ENCODE results near the gene SPTLC1. TPM values are rescaled to one million over a fixed set of nuclear protein-coding genes. Genes with fewer than 3 reads are reported as not detected.
"Not testable (repeated sequence)": the region's sequence is repeated elsewhere in the genome, so short reads cannot be mapped to it uniquely, and the experiment has no call there.

The SPTLC1 gene
- total RNA-seq, 4 donors from 2014 or later = 105 to 115 (median 109) TPM

DNA sequence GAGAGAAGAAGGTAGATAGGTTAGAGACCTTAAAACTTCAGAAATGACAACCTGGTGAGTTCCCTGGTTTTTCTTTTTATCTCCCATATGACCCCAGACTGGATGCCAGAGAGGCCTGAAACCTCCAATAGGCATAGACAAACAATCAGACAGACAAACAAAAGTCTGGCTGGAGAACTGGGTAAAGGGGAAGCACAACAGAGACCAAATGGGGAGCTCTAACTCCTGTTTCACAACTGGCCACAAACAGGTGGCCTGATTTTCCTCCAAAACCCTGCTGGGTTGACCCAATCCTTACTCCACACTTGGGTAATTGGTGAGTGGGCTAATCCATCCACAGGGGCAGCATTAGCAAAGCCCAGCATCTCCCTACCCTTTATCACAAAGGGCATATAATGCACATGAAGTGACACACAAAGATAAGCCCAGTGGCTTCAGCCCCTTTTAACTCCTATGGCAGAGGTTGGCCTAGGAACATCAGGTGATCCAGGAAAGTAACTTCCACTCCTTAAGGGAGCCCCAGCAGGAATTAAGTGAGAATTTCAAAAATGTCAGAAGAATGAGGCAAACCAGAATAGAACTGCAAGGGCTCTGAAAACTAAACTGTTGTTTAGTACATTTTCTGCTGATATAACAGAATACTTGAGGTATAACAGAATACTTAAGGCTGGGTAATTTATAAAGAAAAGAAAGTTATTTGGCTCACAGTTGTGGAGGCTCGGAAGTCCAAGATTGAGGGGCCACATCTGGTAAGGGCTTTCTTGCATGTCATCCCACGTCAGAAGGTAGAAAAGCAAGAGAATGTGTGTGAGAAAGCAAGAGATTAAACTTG is 104.3 kb downstream of the SPTLC1 start:
- TF ChIP-seq POLR2A (IDR thresholded peaks at IDR 0.05) (no peak), POLR2AphosphoS5 (IDR thresholded peaks at IDR 0.05) (no peak), EP300 (IDR thresholded peaks at IDR 0.05) (no peak)
- TF ChIP-seq, protein P1, sequence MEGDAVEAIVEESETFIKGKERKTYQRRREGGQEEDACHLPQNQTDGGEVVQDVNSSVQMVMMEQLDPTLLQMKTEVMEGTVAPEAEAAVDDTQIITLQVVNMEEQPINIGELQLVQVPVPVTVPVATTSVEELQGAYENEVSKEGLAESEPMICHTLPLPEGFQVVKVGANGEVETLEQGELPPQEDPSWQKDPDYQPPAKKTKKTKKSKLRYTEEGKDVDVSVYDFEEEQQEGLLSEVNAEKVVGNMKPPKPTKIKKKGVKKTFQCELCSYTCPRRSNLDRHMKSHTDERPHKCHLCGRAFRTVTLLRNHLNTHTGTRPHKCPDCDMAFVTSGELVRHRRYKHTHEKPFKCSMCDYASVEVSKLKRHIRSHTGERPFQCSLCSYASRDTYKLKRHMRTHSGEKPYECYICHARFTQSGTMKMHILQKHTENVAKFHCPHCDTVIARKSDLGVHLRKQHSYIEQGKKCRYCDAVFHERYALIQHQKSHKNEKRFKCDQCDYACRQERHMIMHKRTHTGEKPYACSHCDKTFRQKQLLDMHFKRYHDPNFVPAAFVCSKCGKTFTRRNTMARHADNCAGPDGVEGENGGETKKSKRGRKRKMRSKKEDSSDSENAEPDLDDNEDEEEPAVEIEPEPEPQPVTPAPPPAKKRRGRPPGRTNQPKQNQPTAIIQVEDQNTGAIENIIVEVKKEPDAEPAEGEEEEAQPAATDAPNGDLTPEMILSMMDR (IDR thresholded peaks at IDR 0.05) = no peak
- no peak overlapping the region for H3K27ac ChIP-seq
- H3K4me3 ChIP-seq = no peak overlapping the region
- no peaks in the 10 kb centered on the region for H3K27me3 ChIP-seq
- 89% methylated on average over 2 of the region's 2 CpGs for WGBS
- H3K4me1 ChIP-seq = no peaks in the 10 kb centered on the region
- H3K36me3 ChIP-seq = no peaks in the 10 kb centered on the region
- DNase-seq (ENCODE audit: low spot score in 2 of 2) = no peak
- H3K9me3 ChIP-seq = no peaks in the 10 kb centered on the region

DNA sequence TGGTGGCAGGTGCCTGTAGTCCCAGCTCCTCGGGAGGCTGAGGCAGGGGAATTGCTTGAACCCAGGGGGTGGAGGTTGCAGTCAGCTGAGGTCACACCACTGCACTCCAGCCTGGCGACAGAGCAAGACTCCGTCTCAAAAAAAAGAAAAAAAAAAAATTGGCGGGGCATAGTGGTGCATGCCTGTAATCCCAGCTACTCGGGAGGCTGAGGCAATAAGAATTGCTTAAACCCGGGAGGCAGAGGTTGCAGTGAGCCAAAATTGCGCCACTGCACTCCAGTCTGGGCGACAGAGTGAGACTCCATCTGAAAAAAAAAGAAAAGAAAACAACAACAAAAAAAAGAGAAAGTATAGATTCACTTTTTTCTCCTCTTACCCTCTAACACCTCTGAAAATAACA is 105.0 kb downstream of the SPTLC1 start:
- not testable (repeated sequence) for H3K9me3 ChIP-seq; H3K36me3 ChIP-seq; DNase-seq (ENCODE audit: low spot score in 2 of 2); H3K4me1 ChIP-seq; H3K27ac ChIP-seq; H3K4me3 ChIP-seq; H3K27me3 ChIP-seq
- WGBS = 58% methylated on average over 8 of the region's 8 CpGs

DNA sequence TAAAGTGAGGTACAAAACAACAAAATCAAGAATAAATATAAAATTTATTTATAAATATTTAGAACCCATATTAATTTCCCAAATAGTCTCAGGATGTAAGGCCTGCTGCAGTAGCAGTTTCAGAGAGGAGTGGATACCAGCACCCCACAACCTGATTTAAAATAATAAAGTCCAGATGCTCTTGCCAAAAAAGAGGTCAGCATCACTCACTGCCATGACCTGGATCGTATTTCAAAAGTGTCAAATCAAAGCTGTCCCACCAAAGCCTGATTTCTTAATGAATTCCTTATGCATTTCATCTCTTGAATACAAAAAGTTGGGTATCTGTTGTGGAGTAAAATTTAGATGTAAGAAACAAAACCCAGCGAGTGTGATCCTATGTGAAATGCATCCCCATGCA is 107.2 kb downstream of the SPTLC1 start:
- TF ChIP-seq POLR2A (IDR thresholded peaks at IDR 0.05) (no peak), POLR2AphosphoS5 (IDR thresholded peaks at IDR 0.05) (no peak), EP300 (IDR thresholded peaks at IDR 0.05) (no peak)
- TF ChIP-seq, protein P1 (IDR thresholded peaks at IDR 0.05) = no peak
- Histone ChIP-seq H3K36me3 (no peaks in the 10 kb centered on the region), H3K27ac (no peak overlapping the region), H3K27me3 (no peaks in the 10 kb centered on the region), H3K4me1 (no peaks in the 10 kb centered on the region), H3K9me3 (no peaks in the 10 kb centered on the region), H3K4me3 (no peak overlapping the region)
- DNase-seq (ENCODE audit: low spot score in 2 of 2) = no peak
- WGBS = 54% methylated on average over 2 of the region's 2 CpGs

DNA sequence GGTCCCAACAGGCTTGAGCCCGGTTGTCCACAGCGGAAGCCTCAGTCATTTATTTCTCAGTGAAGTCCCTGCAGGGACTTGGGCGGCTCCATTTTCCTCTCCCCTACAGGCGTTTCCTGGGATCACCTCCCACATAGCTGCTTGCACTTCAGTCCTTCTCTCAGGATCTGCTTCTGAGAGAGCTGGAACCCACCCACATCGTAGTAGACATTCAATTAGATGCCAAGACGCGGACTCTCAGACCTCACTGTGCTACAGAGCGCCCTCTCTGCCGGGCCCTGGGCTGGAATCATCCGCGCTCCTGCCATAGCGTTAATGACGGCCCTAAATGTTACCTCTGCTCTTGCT is 111.2 kb downstream of the SPTLC1 start:
- no peak for DNase-seq (ENCODE audit: low spot score in 2 of 2)
- no peaks in the 10 kb centered on the region for H3K36me3 ChIP-seq
- TF ChIP-seq EP300 (IDR thresholded peaks at IDR 0.05) (no peak), POLR2A (IDR thresholded peaks at IDR 0.05) (no peak), POLR2AphosphoS5 (IDR thresholded peaks at IDR 0.05) (no peak)
- TF ChIP-seq, protein P1 (IDR thresholded peaks at IDR 0.05) = no peak
- H3K4me1 ChIP-seq = no peaks in the 10 kb centered on the region
- H3K27ac ChIP-seq = no peak overlapping the region
- H3K4me3 ChIP-seq = no peak overlapping the region
- H3K27me3 ChIP-seq = peaks cover under 1% of the 10 kb centered on the region
- H3K9me3 ChIP-seq = no peaks in the 10 kb centered on the region
- 87% methylated on average over 11 of the region's 13 CpGs for WGBS

DNA sequence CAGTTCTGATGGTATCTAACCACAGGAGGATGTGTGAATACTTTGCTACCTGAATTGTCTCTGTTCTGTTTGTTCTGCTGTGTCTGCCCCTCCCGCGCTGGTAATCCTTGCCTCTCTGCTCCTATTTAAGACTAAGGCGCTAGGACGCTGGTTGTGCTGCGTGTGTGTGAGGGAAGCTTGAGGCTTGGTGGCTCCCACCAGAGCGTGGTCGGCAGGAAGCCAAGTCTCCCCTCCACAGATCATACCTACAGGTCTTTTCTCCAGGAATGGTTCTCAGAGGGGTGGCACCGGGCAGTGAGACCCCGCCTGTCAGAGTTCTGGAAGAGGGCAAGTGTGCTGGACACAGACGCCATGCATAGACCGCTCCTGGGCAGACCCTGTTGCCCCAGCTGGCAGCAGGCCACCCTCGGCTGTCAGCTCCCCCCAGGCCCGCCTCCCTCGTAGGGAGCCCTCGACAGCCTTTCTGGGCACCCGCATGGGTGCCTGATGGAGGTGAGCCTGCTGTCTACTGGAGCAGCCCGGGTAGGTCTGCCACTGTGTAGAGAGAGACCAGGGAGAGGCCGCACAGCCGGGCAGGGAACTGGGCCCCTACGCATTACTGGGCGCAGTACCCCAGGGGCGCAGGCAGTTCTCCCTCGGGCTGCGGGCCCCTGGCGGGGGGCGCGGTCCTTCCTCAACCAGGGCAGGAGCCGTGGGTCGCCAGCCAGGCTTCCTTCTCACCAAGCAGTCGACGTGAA is 111.7 kb downstream of the SPTLC1 start:
- no peaks in the 10 kb centered on the region for H3K36me3 ChIP-seq
- no peaks in the 10 kb centered on the region for H3K9me3 ChIP-seq
- TF ChIP-seq, protein P1 (IDR thresholded peaks at IDR 0.05) = no peak
- TF ChIP-seq EP300 (IDR thresholded peaks at IDR 0.05) (no peak), POLR2AphosphoS5 (IDR thresholded peaks at IDR 0.05) (no peak), POLR2A (IDR thresholded peaks at IDR 0.05) (no peak)
- DNase-seq (ENCODE audit: low spot score in 2 of 2) = no peak
- no peak overlapping the region for H3K27ac ChIP-seq
- H3K4me1 ChIP-seq = no peaks in the 10 kb centered on the region
- H3K4me3 ChIP-seq = no peak overlapping the region
- 91% methylated on average over 18 of the region's 31 CpGs for WGBS
- peaks cover 4% of the 10 kb centered on the region for H3K27me3 ChIP-seq

DNA sequence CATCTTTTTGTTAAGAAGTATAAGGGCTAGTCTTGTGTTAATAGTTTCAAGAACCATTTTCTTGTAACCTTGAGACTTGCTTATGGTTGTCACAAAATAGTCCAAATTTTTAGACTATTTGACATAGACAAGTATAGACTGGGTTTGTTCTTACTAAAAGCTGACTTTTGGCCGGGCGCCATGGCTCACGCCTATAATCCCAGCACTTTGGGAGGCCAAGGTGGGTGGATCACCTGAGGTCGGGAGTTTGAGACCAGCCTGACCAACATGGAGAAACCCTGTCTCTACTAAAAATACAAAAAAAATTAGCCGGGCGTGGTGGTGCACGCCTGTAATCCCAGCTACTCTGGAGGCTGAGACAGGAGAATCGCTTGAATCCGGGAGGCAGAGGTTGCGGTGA is 113.3 kb downstream of the SPTLC1 start:
- H3K27me3 ChIP-seq; DNase-seq (ENCODE audit: low spot score in 2 of 2); H3K27ac ChIP-seq; H3K36me3 ChIP-seq; H3K4me3 ChIP-seq; H3K9me3 ChIP-seq; H3K4me1 ChIP-seq: not testable (repeated sequence)
- 87% methylated on average over 10 of the region's 10 CpGs for WGBS
